HT1080 (cell line): ENCODE data around the gene PSPN. TPM values are rescaled to one million over a fixed set of nuclear protein-coding genes. Genes with fewer than 3 reads are reported as not detected.
"Not testable (repeated sequence)": the region's sequence is repeated elsewhere in the genome, so short reads cannot be mapped to it uniquely, and the experiment has no call there.

Experiments used
- DNase-seq: peaks from one replicate; pipeline ENCODE4 v3.0.0-alpha.2; 2015; ENCODE audit warnings: low read depth
- total RNA-seq: library from RNA; depleted of rRNA; stranded (reverse); fragments of >200 nt; shearing (Covaris generic); gene quantifications from 2 replicates; pipeline ENCODE4 v1.2.3, GENCODE V29; 2014

Gene PSPN
- total RNA-seq, 1 experiment from 2014 or later: 2.0 TPM

DNA sequence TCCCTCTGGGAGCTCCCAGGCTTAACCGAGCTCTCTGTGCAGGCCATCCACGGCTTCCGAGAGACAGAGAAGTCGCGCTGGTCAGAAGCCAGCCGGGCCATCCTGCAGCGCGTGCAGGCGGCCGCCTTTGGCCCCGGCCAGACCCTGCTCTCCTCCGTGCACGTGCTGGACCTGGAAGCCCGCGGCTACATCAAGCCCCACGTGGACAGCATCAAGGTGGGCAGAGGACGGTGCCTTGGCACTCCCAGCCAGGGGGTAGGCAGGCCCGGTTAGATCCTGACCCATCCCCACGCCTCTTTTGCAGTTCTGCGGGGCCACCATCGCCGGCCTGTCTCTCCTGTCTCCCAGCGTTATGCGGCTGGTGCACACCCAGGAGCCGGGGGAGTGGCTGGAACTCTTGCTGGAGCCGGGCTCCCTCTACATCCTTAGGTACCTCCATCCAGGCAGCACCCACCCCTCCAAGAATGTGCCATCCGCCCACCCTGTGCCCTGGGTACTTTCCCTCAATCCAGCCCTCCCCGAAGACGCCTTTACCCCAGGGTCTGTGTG, 1.5 kb downstream of the PSPN start:
- no peak for DNase-seq

DNA sequence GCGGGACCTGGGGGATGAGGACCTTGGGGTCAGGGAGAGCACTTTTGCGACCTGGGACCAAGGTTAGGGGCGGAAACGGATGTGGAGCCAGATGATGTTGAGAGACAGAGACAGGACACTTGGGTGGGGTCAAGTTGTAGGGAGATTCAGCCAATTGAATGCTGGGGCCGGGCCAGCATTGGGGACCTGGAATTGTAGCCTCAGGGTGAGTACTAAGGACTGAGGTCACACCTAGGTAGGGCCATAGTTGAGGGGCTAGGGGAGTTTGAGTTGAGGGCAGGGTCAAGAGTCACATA, 2.0 kb downstream of the PSPN start:
- DNase-seq: no peak

DNA sequence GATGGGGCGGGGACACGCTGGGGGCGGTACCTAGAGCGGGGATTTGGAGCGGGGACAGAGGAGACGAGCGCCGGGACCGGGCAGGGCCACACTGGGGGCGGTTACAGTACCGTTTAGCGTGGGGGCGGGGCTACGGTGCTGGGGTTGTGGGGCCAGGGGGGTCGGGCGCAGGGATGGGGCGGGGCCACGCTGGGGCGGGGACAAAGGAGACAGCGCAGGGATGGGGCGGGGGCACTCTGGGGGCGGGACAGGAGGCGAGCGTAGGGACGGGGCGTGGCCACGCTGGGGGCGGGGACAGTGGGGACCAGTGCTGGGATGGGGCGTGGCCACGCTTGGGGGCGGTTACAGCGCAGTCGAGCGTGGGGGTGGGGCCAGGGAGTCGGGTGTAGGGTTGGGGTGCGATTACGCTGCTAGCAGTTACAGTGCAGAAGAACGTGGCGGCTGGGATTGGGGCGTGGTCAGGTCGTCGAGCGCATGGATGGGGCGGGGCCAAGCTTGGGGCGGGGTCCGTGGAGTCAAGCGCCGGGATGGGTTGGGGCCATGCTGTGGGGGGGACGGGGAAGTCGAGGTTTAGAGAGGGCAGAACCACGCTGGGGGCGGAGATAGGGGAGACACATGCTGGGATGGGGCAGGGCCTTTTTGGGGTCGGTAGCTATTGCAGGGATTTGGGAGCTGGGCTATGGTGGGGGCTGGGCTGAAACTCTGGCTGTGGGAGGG, 2.5 kb downstream of the PSPN start:
- peak; percentile 84 for DNase-seq

DNA sequence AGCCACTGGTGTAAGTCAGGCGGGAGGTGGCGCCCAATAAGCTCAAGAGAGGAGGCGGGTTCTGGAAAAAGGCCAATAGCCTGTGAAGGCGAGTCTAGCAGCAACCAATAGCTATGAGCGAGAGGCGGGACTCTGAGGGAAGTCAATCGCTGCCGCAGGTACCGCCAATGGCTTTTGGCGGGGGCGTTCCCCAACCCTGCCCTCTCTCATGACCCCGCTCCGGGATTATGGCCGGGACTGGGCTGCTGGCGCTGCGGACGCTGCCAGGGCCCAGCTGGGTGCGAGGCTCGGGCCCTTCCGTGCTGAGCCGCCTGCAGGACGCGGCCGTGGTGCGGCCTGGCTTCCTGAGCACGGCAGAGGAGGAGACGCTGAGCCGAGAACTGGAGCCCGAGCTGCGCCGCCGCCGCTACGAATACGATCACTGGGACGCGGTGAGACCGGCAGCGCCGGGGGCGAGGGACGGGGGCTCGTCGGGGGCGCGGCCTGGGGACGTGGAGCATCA, 3.1 kb downstream of the PSPN start, which contains the start of gene ALKBH7:
Gene ALKBH7 (plus strand): TSS at position 201 of the 502 bp plus-strand sequence. CDS start 27 bp downstream, at position 228.
- DNase-seq: peak; percentile 98

DNA sequence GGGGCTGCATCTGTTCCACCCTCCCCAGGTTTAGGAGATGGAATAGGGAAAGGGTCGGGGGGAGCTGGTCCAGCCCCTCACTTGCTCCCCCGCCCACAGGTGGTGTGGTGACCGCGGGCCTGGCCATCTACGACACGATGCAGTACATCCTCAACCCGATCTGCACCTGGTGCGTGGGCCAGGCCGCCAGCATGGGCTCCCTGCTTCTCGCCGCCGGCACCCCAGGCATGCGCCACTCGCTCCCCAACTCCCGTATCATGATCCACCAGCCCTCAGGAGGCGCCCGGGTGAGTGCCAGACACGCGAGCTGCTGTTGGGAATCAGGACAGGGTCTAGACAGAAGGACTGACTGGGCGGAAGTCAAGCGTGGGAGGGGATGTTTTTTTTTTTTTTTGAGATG, 11.4 kb downstream of the PSPN start:
- no peak for DNase-seq

DNA sequence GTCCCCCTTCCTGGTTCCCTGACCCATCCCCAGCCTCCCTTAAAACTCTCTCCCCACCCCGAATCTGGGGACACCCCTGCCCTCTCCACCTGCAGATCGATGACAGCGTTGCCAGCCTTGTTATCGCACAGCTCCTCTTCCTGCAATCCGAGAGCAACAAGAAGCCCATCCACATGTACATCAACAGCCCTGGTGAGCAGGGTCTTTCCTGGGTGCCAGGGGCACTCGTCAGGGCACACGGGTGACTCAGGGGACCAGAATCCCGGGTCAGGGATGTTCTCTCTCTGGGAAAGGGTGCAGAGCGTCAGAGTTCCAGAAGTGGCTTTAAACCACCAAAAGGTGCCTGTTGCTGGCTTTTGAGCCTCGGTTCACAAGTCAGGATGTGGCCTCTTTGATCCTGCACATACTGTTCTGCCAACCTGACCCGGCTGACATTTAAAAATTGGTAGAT, 13.4 kb downstream of the PSPN start:
- DNase-seq: no peak

DNA sequence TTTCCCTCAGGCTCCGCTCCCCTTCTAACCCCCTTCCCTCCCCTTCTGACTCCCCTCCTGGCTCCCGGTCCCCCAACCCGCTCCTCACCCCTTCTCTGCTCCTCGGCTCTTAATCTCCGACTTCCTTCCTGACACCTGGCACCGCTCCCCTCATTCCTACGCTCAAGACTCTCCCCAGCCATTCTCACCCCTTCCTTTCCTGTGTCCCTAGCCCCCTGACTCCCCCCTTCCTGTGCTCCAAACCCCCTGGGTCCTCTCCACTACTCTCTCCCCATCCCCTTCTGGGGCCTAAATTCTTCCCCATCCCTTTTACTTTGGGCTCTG, 13.7 kb downstream of the PSPN start:
- no peak for DNase-seq

DNA sequence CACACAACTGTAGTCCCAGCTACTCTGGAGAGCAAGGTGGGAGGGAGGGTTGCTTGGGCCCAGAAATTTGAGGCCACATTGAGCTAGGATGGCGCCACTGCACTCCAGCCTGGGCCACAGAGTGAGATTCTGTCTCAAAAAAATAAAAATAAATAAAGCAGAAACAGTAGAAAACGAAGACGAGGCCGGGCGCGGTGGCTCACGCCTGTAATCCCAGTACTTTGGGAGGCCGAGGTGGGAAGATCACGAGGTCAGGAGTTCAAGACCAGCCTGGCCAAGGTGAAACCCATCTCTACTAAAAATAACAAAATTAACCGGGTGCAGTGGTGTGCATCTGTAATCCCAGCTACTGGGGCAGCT, 14.9 kb downstream of the PSPN start:
- DNase-seq: not testable (repeated sequence)

DNA sequence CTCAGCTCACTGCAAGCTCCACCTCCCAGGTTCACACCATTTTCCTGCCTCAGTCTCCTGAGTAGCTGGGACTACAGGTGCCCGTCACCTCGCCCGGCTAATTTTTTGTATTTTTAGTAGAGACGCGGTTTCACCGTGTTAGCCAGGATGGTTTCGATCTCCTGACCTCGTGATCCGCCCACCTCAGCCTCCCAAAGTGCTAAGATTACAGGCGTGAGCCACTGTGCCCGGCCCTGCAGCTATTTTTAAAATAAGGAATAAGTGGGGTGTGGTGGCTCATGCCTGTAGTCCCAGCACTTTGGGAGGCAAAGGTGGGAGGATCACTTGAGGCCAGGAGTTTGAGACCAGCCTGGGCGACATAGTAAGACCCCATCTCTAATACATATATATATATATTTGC, 15.3 kb downstream of the PSPN start:
- DNase-seq: not testable (repeated sequence)

DNA sequence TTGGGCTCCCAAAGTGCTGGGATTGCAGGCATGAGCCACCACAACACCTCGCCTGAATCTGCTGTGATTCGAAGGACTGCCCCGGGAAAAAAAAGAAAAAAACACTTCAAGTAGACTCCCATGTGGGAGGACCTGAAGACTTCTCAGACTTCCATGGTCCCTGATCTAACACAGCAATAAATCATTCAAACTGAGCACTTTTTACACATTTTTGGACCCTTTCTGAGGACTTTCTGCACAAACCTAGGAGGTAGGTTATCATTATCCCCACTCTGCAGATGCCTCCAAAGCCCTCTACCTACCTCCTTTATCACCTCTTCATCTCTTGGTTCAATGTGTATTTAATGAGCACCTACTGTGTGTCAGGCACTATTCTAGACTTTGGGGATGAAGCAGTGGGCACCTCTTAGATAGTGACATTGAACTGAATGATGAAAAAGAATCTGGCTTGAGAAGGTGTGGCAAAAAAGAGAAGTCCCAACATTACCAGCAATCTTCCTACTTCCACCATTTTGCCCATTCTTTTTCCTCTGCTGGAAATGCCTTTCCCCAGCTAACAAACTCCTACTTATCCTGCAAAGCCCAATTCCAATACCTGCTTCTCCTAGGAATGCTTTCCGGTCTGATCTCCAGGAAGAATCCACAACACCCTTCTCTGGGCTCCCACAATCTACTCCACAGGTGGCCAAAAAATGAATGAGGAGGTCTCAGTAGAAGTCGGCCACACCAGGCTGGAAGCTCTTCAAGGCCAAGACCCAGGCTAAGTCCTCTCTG, 16.0 kb downstream of the PSPN start:
- no peak for DNase-seq

DNA sequence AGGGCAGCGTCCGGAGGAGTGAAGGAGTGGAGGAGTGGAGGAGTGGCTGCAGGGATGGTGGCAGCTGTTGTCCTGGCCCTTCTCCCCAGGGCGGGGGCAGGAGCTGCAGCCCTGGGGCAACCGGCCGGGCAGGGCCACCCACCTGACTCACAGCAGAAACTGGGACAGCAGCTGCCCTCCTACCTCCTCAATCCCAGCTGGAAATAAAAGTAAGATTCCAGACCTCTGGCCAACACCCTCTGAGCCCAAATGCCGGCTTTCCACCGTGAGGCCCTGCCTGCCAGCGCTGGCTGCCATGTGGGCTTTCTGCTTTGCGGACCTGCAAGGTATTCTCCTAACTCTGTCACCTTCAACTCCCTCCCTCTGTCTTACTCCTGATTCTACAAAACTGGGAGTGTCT, 17.7 kb downstream of the PSPN start:
- DNase-seq: no peak

DNA sequence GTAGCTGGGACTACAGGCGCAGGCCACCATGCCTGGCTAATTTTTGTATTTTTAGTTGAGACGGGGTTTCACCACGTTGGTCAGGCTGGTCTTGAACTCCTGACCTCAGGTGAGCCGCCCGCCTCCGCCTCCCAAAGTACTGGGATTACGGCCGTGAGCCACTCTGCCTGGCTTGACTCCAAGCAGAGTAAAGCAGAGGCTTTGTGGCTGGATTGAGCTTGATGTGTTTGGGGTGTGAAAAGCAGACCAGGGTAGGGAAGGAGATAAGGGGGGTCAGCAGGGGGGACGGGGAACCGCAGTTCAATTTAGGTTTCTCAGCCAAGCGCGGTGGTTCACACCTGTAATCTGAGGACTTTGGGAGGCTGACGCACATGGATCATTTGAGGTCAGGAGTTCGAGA, 18.6 kb downstream of the PSPN start:
- no peak for DNase-seq

DNA sequence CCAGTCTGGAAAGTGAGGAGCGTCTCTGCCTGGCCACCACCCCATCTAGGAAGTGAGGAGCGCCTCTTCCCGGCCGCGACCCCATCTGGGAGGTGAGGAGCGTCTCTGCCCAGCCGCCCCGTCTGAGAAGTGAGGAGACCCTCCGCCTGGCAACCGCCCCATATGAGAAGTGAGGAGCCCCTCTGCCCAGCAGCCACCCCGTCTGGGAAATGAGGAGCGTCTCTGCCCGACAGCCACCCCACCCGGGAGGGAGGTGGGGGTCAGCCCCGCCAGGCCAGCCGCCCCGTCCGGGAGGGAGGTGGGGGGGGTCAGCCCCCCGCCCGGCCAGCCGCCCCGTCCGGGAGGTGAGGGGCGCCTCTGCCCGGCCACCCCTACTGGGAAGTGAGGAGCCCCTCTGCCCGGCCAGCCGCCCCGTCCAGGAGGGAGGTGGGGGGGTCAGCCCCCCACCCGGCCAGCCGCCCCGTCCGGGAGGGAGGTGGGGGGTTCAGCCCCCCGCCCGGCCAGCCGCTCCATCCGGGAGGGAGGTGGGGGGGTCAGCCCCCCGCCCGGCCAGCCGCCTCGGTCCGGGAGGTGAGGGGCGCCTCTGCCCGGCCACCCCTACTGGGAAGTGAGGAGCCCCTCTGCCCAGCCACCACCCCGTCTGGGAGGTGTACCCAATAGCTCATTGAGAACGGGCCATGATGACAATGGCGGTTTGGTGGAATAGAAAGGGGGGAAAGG, 20.3 kb downstream of the PSPN start:
- DNase-seq: not testable (repeated sequence)

DNA sequence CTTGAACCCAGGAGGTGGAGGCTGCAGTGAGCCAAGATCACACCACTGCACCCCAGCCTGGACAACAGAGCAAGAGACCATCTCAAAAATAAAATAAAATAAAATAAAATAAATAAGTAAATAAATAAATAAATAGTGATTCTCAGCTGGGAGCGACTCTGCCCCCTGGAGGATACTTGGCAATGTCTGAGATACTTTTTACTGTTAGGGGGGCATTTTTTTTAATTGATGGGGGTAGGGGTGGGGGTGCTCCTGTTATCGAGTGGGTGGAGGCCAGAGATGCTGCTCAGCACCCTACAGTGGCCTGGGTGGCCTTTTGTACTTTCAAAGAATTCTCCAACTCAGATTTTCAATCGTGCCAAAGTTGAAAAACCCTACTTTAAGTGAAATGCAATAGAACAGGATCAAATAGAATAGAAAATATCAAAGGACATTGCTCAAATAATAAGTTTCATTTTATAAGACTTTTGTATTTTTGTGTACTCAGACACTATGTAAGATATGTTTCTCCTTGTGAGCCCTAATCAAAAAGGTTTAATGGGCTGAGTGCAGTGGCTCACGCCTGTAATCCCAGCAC, 21.5 kb downstream of the PSPN start:
- no peak for DNase-seq

DNA sequence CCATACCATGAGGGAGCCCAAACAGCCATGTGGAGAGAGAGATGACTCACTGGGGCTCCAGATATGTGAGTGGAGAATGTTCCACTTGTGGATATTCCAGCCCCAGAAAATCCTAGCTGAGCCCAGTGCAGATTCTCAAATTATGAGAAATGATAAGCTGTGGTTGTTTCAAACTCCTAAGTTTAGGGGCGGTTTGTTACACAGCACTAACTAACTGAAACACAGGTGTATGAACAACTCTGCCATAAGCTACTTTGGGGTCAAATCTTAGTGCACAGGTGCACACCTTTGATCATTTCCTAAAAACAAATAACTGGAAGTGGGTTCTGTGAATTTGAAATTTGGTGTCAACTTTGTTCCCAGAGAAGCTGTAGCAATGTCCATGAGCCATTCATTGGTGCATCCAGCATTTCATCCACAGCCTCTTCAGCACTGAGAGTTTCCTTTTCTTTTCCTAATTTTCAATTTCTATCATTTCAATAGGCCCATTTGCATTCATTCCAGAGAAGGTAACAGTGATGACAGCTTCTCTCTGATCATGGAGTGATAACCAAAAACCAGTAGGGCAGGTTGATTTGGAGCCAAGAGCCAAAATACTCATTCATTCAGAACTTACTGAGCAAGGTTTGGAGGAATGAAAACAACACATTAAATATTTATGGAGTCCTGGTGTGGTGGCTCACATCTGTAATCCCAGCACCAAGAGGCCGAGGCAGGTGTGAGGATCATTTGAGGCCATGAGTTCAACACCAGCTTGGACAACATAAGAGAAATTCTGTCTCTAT, 23.2 kb downstream of the PSPN start:
- DNase-seq: no peak

DNA sequence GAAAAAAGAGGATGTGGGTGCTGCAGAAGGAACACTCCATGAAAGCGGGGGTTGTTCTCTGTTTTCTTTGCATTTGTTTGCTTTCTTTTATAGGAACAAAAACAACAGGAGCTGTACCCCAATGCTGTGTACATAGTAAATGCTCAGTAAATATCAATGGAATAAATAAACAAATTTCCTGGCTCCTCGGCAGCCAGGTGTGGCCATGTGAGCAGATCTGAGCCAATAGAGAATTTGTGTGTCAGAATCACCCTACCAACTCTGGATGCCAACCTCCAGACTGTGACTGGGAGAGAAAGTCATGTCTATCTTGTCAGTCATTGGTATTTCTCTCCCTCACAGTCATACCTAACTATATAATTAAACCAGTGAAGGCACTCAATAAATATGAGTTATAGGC, 25.0 kb downstream of the PSPN start:
- DNase-seq: no peak

DNA sequence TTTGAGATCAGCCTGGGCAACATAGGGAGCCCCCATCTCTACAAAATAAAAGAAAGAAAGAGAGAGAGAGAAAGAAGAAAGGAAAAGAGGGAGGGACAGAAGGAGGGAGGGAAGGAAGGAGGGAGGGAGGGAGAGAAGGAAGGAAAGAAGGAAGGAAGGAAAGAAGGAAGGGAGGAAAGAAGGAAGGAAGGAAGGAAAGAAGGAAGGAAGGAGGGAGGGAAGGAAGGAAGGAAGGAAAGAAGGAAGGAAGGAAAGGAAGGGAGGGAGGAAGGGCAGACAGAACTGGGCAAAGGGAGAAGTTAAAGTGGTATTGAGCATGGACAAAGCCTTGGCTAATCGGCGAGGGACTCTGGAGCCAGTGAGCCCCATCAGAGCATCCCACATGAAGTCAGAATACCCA, 26.5 kb downstream of the PSPN start:
- not testable (repeated sequence) for DNase-seq

DNA sequence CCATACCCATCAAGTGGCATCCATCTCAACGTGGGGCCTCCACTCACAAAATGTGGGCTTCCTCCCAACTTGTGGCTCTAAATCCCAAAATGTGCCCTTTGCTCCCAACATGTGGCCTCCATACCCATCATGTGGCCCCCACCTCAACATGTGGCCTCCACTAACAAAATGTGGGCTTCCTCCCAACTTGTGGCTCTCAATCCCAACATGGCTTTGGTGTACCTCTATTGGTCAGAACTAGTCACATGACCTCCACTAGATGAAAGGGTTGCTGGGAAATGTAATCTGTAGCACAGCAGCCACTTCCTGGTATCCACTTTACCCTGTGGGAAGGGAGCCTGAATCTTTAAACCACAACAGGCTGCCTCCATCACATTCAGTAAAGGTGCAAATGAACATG, 32.3 kb downstream of the PSPN start:
- no peak for DNase-seq

DNA sequence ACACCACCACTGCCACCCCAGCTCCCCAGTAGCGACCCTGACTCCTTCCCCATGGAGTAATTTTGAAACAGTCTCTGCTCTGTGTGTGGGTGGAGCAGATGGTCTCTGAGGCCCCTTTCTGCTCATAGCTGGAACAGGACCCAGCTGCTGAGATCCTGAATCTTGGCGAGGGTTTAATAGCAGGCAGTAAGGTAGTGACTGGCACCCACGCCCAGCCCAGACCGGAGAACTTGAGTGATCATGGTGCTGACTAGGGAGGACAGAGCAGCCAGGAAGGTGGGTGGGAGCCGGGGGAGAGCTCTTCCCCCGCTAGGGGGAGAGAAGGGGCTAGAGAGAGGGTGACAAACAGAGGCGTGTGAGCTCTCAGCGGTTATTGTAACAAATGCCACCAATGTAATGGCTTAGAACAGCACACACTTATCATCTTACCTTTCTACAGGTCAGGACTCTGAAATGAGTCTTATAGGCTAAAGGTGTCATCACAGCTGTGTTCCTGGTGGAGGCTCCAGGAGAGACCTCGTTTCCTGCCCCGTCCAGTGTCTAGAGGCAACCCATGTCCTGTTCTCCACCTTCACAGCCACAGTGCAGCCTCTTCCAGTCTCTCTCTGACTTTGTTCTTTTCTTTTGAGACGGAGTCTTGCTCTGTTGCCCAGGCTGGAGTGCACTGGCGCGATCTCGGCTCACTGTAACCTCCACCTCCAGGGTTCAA, 35.1 kb downstream of the PSPN start:
- DNase-seq: no peak
